GM21737 (cell line): Measurements from ENCODE around the gene ZNF613.
"Not testable (repeated sequence)": the region's sequence is repeated elsewhere in the genome, so short reads cannot be mapped to it uniquely, and the experiment has no call there.

Source experiments
- ATAC-seq: cut with Tn5 transposase; IDR thresholded peaks from one replicate; pipeline ENCODE4 v1.9.1; 2021; ENCODE audit warnings: mild to moderate bottlenecking, moderate library complexity; ENCODE audit not compliant: unreplicated experiment

ZNF613 gene

GRCh38 chr19:51926784-51927741 lies at the start of gene ZNF613:
Gene ZNF613 (plus strand): TSS chr19:51927472. CDS start chr19:51936221, 8,749 bp downstream.
- ATAC-seq = peak; percentile 76

DNA sequence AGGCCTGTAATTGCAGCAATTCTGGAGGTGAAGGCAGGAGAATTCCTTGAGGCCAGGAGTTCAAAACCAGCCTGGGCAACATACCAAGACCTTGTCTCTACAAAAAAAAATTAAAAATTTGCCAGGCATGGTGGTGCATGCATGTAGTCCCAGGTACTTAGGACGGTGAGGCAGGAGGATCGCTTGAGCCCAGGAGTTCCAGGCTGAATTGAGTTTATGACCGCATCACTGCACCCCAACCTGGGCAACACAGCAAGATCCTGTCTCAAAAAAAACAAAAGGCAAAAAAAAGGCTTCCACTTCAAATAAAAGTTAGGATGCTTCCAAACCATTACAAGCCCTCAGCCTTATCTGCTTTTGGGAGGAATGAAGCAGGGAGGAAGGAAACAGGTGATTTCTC lies 44.8 kb upstream of the ZNF613 start:
- no peak for ATAC-seq

DNA sequence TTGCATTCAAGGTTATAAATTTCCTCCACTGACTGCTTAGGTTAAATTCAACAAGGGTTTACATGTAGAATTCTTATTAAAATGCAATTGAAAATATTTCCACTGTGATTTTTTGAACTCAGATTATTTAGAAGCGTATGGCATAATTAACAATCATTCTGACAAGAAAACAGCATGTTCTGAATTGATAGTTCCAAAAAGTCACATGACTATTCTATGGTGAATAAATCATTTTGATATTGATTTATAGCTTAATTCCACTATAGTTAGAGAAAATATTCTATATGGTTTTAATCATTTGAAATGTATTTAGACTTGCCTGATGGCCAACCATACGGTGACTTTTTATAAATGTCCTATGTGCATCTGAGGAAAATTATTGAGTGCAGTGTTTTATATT lies 42.6 kb upstream of the ZNF613 start:
- ATAC-seq = no peak

- peak; percentile 74 for ATAC-seq
Observed at GRCh38 chr19:51887522-51888498, 39.5 kb upstream of the ZNF613 start, which contains the start of gene ZNF577. Gene ZNF577 (minus strand): TSS chr19:51887951. CDS start chr19:51880382, 7,569 bp downstream.

GRCh38 chr19:51889934-51890333 lies 37.3 kb upstream of the ZNF613 start:
- ATAC-seq = no peak

GRCh38 chr19:51891193-51891747 lies 36.0 kb upstream of the ZNF613 start:
- ATAC-seq = no peak

DNA sequence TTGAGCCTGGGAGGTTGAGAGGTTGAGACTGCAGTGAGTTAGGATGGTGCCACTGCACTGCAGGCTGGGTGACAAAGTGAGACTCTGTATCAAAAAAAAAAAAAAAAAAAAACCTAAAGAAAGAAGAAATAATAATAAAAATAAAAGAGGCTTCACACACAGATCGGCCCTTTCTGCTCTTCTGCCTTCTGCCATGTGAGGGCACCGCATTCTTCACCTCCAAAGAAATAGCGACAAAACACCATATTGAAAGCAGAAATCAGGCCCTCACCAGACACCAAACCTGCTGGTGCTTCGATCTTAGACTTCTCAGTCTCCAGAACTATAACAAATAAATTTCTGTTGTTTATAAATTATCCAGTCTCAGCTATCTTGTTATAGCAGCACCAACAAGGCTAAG lies 25.4 kb upstream of the ZNF613 start:
- ATAC-seq = no peak

GRCh38 chr19:51903192-51903591 lies 24.1 kb upstream of the ZNF613 start:
- ATAC-seq = no peak

DNA sequence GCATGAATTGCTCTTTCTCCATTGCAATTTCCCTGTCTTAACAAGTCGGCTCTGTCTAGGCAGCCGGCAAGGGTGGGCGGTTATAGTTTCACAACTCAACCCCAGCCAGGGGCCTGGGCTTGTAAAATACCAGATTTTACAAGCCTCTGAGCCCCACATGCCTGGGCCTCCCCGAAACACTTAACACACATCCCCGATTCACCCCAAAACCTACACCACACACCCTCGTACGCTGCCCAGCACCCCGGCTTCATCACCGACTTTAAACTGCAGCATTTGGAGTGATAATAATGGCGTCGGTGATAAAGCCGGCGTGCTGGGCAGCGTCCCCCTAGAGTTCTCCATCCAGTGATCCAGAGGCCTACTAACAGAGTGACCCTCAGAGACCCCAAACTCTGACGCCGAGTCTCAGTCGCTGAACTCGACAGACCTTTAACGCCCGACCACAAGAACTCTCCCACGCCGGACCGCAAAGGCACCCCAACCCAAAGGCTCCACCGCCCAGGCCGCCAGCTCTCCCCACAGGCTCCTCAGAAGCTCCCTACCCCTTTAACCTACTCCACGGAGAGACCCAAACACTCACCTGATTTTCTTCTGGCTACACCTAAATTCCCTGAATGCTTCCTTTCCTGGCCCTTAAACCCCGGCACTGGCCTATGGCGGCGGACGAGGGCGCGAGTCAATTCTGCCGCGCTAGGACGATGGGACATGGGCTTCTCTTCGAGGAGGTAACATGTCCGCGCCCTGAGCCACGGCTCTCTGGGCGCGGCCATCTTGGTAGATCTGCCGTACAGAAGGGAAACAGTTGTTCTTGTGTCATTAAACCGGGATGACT lies 22.7 kb upstream of the ZNF613 start, which contains the start of gene ZNF649:
Gene ZNF649 (minus strand): TSS at position 687 of the 835 bp plus-strand sequence. CDS start 4,910 bp downstream, outside the sequence.
- ATAC-seq = peak; percentile 89

DNA sequence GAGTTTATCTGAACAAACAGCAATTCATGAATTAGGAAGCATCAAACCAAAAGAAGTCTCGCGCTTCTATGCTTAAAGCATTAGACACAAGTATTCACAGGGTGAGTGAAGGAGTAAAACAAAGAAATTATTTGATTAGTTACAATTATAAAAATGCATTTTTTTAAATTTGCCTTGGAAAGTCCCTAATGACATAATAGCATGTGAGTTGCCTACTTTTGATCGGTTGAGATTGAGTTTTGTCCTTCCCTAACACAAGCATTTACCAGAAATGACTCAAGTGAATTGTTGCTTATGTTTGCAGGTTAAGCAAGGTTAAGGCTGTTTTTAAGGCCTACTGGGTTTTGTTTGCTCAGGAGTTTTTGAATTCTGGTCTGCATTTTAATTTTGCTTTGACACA lies 22.1 kb upstream of the ZNF613 start:
- no peak for ATAC-seq

- ATAC-seq = not testable (repeated sequence)
Observed at GRCh38 chr19:51905639-51906038, 21.6 kb upstream of the ZNF613 start.

DNA sequence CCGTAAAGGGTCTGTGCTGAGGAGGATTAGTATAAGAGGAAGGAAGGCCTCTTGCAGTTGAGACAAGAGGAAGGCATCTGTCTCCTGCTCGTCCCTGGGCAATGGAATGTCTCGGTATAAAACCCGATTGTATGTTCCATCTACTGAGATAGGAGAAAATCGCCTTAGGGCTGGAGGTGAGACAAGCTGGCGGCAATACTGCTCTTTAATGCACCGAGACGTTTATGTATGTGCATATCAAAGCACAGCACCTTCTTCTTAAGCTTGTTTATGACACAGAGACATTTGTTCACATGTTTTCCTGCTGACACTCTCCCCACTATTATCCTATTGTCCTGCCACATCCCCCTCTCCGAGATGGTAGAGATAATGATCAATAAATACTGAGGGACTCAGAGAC lies 21.2 kb upstream of the ZNF613 start:
- ATAC-seq = not testable (repeated sequence)

DNA sequence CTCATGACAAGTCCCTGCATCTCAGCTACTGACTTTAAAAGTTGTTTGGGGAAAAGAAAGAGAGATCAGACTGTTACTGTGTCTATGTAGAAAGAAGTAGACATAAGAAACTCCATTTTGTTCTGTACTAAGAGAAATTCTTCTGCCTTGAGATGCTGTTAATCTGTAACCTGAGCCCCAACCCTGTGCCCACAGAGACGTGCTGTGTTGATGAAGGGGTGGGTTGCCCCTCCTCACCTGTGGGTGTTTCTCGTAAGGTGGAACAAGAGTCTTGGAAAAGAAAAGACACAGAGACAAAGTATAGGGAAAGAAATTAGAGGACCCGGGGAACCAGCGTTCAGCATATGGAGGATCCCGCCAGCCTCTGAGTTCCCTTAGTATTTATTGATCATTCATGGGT lies 19.3 kb upstream of the ZNF613 start:
- ATAC-seq = not testable (repeated sequence)

DNA sequence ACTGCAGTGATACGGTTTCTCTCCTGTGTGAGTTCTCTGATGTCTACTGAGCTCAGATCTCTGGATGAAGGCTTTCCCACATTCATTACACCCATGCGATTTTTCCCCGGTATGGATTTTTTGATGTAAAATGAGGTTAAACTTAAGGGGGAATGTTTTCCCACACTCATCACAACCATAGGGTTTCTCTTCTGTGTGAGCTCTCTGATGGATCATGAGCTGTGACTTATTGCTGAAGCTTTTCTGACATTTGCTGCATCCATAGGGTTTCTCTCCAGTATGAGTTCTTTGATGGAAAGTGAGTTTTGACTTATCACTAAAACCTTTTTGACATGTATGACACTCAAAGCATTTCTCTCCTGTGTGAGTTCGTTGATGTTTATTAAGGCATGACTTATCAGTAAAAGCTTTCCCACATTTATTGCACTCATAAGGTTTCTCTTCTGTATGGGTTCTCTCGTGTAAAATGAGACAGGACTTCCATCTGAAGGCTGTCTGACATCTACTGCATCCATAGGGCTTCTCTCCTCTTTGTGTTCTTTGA lies 11.9 kb upstream of the ZNF613 start:
- no peak for ATAC-seq

DNA sequence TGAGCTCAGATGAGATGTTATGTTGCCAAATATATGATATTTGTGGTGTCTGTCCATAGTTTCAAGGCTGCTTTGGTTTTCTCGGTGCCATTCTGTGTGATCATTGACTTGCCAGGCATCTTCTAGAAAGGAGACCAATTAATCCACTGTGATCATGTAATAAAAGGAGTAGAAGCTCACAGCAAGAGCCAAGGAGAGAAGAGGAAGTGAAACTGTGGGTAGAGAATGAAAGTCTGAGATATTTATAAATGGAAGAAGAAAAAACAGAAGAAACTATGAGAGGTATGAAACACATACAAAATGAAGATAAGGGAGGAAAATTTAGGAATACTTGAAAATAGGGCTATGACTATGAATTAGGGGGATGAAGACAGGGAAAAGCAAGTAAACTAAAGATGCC lies 11.1 kb upstream of the ZNF613 start:
- no peak for ATAC-seq

GRCh38 chr19:51919606-51920005 lies 7.7 kb upstream of the ZNF613 start:
- ATAC-seq = no peak

DNA sequence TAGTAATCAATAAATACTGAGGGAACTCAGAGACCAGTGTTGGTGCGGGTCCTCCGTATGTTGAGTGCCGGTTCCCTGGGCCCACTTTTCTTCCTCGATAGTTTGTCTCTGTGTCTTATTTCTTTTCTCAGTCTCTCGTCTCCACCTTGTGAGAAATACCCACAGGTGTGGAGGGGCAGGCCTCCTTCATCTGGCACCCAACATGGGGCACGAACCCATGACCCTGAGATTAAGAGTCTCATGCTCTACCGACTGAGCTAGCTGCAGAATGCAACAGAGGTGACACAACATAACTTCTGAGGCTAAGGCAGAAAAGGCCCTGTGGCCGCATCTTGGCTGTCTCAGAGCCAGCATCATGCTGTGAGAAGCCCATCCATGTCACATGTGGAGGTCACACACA lies 5.3 kb upstream of the ZNF613 start:
- ATAC-seq = no peak

DNA sequence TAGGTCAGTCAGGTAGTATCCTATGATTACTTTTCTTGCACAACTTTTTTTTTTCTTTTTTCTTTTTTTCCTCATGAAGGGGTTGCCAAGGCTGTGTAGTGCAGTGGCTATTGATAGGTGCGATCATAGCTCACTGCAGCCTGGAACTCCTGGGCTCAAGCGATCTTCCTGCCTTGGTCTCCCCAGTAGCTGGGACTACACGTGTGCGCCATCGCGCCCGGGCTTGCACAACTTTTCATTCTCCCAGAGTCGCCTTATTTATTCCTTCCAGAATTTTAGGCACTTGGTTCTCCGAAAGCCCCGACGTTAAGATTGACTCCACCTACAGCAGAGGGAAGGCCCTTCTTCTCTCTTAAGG lies 867 bp upstream of the ZNF613 start:
- no peak for ATAC-seq

DNA sequence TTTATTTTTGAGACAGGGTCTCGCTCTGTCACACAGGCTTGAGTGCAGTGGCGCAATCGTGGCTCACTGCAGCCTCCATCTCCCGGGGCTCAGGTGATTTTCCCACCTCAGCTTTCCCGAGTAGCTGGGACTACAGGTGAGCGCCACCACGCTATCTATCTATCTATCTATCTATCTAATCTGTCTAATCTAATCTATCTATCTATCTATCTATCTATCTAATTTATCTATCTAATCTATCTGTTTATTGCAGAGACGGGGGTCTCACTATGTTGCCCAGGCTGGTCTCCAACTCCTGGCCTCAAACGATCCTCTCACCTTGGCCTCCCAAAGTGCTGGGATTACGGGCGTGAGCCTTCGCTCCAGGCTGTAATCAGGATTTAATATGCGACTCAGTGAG lies 587 bp downstream of the ZNF613 start:
- ATAC-seq = no peak

DNA sequence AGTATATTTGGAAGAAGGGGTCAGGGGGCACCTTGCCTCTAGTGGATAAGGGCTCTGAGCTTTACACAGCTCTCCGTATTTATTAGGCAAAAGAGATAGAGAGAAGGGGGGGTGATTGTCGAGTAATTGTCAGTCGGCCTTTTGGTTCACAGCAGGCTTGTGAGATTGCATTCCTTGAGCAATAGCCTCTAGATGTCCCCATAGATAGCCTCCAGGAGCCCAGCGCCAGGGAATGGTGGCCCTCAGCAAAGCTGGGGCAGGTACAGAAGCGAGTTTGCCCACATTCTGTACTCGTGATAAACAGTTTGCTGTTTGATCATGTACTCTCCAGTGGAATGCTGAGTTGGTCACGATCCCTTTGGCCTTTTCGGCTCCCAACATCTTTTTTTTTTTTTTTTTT lies 4.6 kb downstream of the ZNF613 start:
- ATAC-seq = no peak
